Measurements from ENCODE around the gene GJA1.
A peak's percentile ranks its signal among the peaks of the same experiment; 100 is the strongest.
"Not testable (repeated sequence)": the region's sequence is repeated elsewhere in the genome, so short reads cannot be mapped to it uniquely, and the experiment has no call there.

Gene GJA1

DNA sequence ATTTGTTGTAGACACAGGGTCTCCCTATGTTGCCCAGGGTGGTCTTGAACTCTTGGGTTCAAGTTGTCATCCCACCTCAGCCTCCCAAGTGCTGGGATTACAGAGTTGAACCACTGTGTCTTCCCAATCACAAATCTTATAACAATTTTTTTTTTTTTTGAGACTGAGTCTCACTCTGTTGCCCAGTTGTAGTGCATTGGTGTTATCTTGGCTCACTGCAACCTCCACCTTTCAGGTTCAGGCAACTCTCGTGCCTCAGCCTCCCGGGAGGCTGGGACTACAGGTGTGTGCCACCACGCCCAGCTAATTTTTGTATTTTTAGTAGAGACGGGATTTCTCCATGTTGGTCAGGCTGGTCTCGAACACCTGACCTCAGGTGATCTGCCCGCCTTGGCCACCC is 3.7 kb upstream of the GJA1 start:
- not testable (repeated sequence) for H2AFZ ChIP-seq (ENCODE audit: low read length); H2BK120ac ChIP-seq (ENCODE audit: low read depth, low read length); H2BK5ac ChIP-seq (ENCODE audit: low read length); H2BK12ac ChIP-seq (ENCODE audit: low read length); H3K18ac ChIP-seq (ENCODE audit: low read length); H3K9ac ChIP-seq (ENCODE audit: low read depth, low read length, poor library complexity); H3K27me3 ChIP-seq (ENCODE audit: control insufficient read depth in 3 of 3, insufficient read depth in 3 of 3, low read depth in 1 of 3, low read length in 3 of 3); H3K23ac ChIP-seq (ENCODE audit: low read depth, low read length, poor library complexity); H2BK15ac ChIP-seq (ENCODE audit: low read length); H3K36me3 ChIP-seq (replicated peaks in 1 of 2; ENCODE audit: control insufficient read depth in 2 of 2, insufficient read depth in 2 of 2, low read length in 2 of 2); H3K79me1 ChIP-seq (ENCODE audit: low read depth, low read length); H3K4me1 ChIP-seq (ENCODE audit: control insufficient read depth in 2 of 2, insufficient read depth in 1 of 2, low read depth in 1 of 2, low read length in 2 of 2); H3K27ac ChIP-seq (replicated peaks; ENCODE audit: low read length); H2AK5ac ChIP-seq (ENCODE audit: low read depth, low read length); H3K4ac ChIP-seq (ENCODE audit: low read length); H3K14ac ChIP-seq (ENCODE audit: low read length); H3K4me3 ChIP-seq (ENCODE audit: low read length in 2 of 2); H4K8ac ChIP-seq (ENCODE audit: low read depth, low read length); H4K91ac ChIP-seq (ENCODE audit: low read depth, low read length, poor library complexity); H3K9me3 ChIP-seq (replicated peaks in 1 of 2; ENCODE audit: control insufficient read depth in 2 of 2, insufficient read depth in 1 of 2, low read depth in 1 of 2, low read length in 2 of 2); DNase-seq (ENCODE audit: low spot score); H3K4me2 ChIP-seq (ENCODE audit: insufficient read depth, low read length, poor library complexity, severe bottlenecking)
- no CpG with 5 or more reads among the region's 6 CpGs for WGBS, 2 donors (ENCODE audit: extremely low coverage in 2 of 2, insufficient read length in 2 of 2, insufficient replicate concordance in 1 of 2)

DNA sequence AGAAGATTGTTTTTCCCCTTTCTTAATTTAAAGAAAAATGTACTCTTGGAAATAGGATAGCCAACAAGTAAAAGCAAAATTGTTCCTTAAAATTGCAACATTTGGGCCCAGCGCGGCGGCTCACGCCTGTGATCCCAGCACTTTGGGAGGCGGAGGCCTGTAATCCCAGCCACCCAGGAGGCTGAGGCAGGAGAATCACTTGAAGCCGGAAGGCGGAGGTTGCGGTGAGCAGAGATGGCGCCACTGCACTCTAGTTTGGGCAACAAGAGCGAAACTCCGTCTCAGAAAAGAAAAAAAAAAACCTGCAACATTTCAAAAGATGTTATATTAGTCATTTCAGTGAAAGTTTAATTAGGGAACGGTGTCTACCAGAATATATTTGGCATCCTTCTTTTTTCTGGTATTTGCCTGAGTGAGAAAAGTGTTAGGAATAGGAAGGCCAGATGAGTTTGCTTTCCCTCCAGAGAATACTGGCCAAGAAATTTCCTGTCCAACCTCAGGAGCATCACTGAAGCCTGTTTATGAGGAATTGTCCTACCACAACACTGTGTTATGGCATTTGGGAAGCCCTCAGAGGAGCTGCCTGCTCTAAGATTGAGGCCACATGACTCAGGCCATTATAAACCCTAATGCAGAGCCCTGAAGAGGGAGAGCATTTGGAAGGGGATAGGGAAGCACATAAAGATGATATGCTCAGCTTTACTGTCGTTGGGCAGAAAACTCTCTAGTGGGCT is 1.2 kb upstream of the GJA1 start:
- Histone ChIP-seq H2BK5ac (ENCODE audit: low read length) (no peak overlapping the region), H3K14ac (ENCODE audit: low read length) (no peak overlapping the region), H2BK120ac (ENCODE audit: low read depth, low read length) (no peak overlapping the region), H2AFZ (ENCODE audit: low read length) (peak overlapping the region; percentile 32), H2AK5ac (ENCODE audit: low read depth, low read length) (no peak overlapping the region), H3K4me2 (ENCODE audit: insufficient read depth, low read length, poor library complexity, severe bottlenecking) (no peak overlapping the region), H3K4ac (ENCODE audit: low read length) (no peak overlapping the region), H4K91ac (ENCODE audit: low read depth, low read length, poor library complexity) (no peak overlapping the region), H3K4me1 (ENCODE audit: control insufficient read depth in 2 of 2, insufficient read depth in 1 of 2, low read depth in 1 of 2, low read length in 2 of 2) (peaks cover 7% of the 10 kb centered on the region in 2 donors), H3K79me1 (ENCODE audit: low read depth, low read length) (no peaks in the 10 kb centered on the region), H3K4me3 (ENCODE audit: low read length in 2 of 2) (no peak overlapping the region), H3K27ac (replicated peaks; ENCODE audit: low read length) (peak overlapping the region; percentile 59), H2BK12ac (ENCODE audit: low read length) (no peak overlapping the region), H3K18ac (ENCODE audit: low read length) (no peak overlapping the region), H3K9me3 (replicated peaks in 1 of 2; ENCODE audit: control insufficient read depth in 2 of 2, insufficient read depth in 1 of 2, low read depth in 1 of 2, low read length in 2 of 2) (no peaks in the 10 kb centered on the region), H3K23ac (ENCODE audit: low read depth, low read length, poor library complexity) (no peak overlapping the region), H3K9ac (ENCODE audit: low read depth, low read length, poor library complexity) (no peak overlapping the region), H3K36me3 (replicated peaks in 1 of 2; ENCODE audit: control insufficient read depth in 2 of 2, insufficient read depth in 2 of 2, low read length in 2 of 2) (no peaks in the 10 kb centered on the region), H3K27me3 (ENCODE audit: control insufficient read depth in 3 of 3, insufficient read depth in 3 of 3, low read depth in 1 of 3, low read length in 3 of 3) (no peaks in the 10 kb centered on the region), H4K8ac (ENCODE audit: low read depth, low read length) (no peak overlapping the region), H2BK15ac (ENCODE audit: low read length) (no peak overlapping the region)
- no peak for DNase-seq (ENCODE audit: low spot score)
- no CpG with 5 or more reads among the region's 13 CpGs for WGBS, 2 donors (ENCODE audit: extremely low coverage in 2 of 2, insufficient read length in 2 of 2, insufficient replicate concordance in 1 of 2)

DNA sequence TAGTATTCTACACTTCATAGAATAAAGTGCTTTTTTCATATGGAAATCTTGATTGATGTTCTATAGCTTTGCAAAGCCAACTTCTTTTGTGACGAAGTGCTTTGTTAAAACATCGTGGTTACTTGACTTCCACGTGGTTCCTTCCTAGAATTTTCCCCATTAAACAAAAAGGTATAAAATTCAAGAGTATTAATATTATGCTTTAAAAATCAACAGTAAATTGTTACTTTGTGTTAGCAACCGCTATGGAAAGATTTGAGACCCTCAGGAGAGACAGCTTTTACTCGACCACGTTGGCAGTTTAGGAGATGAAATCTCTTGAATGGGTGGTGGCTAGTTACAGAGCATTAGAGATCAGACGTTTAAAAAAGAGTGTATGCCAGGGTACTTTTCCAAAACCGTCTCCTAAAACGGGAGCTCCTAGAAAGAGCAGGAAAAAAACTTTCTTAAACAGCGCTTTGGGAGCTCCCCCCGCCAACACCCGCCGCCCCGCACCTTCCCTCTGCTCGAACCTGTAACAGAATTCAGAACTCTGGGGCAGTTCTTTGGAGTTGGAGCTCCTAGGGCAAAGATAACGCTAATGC is 920 bp downstream of the GJA1 start:
- Histone ChIP-seq H3K9me3 (replicated peaks in 1 of 2; ENCODE audit: control insufficient read depth in 2 of 2, insufficient read depth in 1 of 2, low read depth in 1 of 2, low read length in 2 of 2) (no peaks in the 10 kb centered on the region), H2BK5ac (ENCODE audit: low read length) (peak overlapping the region; percentile 77), H4K91ac (ENCODE audit: low read depth, low read length, poor library complexity) (no peak overlapping the region), H3K36me3 (replicated peaks in 1 of 2; ENCODE audit: control insufficient read depth in 2 of 2, insufficient read depth in 2 of 2, low read length in 2 of 2) (no peaks in the 10 kb centered on the region), H3K79me1 (ENCODE audit: low read depth, low read length) (no peaks in the 10 kb centered on the region), H4K8ac (ENCODE audit: low read depth, low read length) (no peak overlapping the region), H3K4me3 (ENCODE audit: low read length in 2 of 2) (peak overlapping the region; percentile 63 to 87), H3K27ac (replicated peaks; ENCODE audit: low read length) (peak overlapping the region; percentile 92), H3K4ac (ENCODE audit: low read length) (no peak overlapping the region), H3K18ac (ENCODE audit: low read length) (no peak overlapping the region), H2BK12ac (ENCODE audit: low read length) (no peak overlapping the region), H3K14ac (ENCODE audit: low read length) (no peak overlapping the region), H2AK5ac (ENCODE audit: low read depth, low read length) (no peak overlapping the region), H3K9ac (ENCODE audit: low read depth, low read length, poor library complexity) (no peak overlapping the region), H2AFZ (ENCODE audit: low read length) (peak overlapping the region; percentile 89), H3K27me3 (ENCODE audit: control insufficient read depth in 3 of 3, insufficient read depth in 3 of 3, low read depth in 1 of 3, low read length in 3 of 3) (no peaks in the 10 kb centered on the region), H2BK120ac (ENCODE audit: low read depth, low read length) (no peak overlapping the region), H3K4me1 (ENCODE audit: control insufficient read depth in 2 of 2, insufficient read depth in 1 of 2, low read depth in 1 of 2, low read length in 2 of 2) (peaks cover 7 to 8% of the 10 kb centered on the region in 2 donors), H3K4me2 (ENCODE audit: insufficient read depth, low read length, poor library complexity, severe bottlenecking) (peak overlapping the region; percentile 23), H3K23ac (ENCODE audit: low read depth, low read length, poor library complexity) (no peak overlapping the region), H2BK15ac (ENCODE audit: low read length) (no peak overlapping the region)
- no CpG with 5 or more reads among the region's 16 CpGs for WGBS, 2 donors (ENCODE audit: extremely low coverage in 2 of 2, insufficient read length in 2 of 2, insufficient replicate concordance in 1 of 2)
- no peak for DNase-seq (ENCODE audit: low spot score)

GRCh38 chr6:121436960-121437850 is 1.8 kb downstream of the GJA1 start:
- peak overlapping the region; percentile 92 for H3K27ac ChIP-seq (replicated peaks; ENCODE audit: low read length)
- H3K18ac ChIP-seq (ENCODE audit: low read length): peak overlapping the region; percentile 95
- H2AK5ac ChIP-seq (ENCODE audit: low read depth, low read length): no peak overlapping the region
- H3K36me3 ChIP-seq (replicated peaks in 1 of 2; ENCODE audit: control insufficient read depth in 2 of 2, insufficient read depth in 2 of 2, low read length in 2 of 2): no peaks in the 10 kb centered on the region
- H3K23ac ChIP-seq (ENCODE audit: low read depth, low read length, poor library complexity): peak overlapping the region; percentile 61
- H3K4me3 ChIP-seq (ENCODE audit: low read length in 2 of 2): peak overlapping the region; percentile 63 to 87
- H2BK120ac ChIP-seq (ENCODE audit: low read depth, low read length): no peak overlapping the region
- H3K9me3 ChIP-seq (replicated peaks in 1 of 2; ENCODE audit: control insufficient read depth in 2 of 2, insufficient read depth in 1 of 2, low read depth in 1 of 2, low read length in 2 of 2): no peaks in the 10 kb centered on the region
- H3K4me1 ChIP-seq (ENCODE audit: control insufficient read depth in 2 of 2, insufficient read depth in 1 of 2, low read depth in 1 of 2, low read length in 2 of 2): peaks cover 7 to 11% of the 10 kb centered on the region in 2 donors
- H2BK15ac ChIP-seq (ENCODE audit: low read length): no peak overlapping the region
- no peak overlapping the region for H3K14ac ChIP-seq (ENCODE audit: low read length)
- no CpG with 5 or more reads among the region's 45 CpGs for WGBS, 2 donors (ENCODE audit: extremely low coverage in 2 of 2, insufficient read length in 2 of 2, insufficient replicate concordance in 1 of 2)
- no peak overlapping the region for H3K4ac ChIP-seq (ENCODE audit: low read length)
- H4K8ac ChIP-seq (ENCODE audit: low read depth, low read length): no peak overlapping the region
- H2BK12ac ChIP-seq (ENCODE audit: low read length): no peak overlapping the region
- peak overlapping the region; percentile 73 for H3K4me2 ChIP-seq (ENCODE audit: insufficient read depth, low read length, poor library complexity, severe bottlenecking)
- no peaks in the 10 kb centered on the region for H3K27me3 ChIP-seq (ENCODE audit: control insufficient read depth in 3 of 3, insufficient read depth in 3 of 3, low read depth in 1 of 3, low read length in 3 of 3)
- H3K79me1 ChIP-seq (ENCODE audit: low read depth, low read length): no peaks in the 10 kb centered on the region
- peak overlapping the region; percentile 77 for H2BK5ac ChIP-seq (ENCODE audit: low read length)
- H4K91ac ChIP-seq (ENCODE audit: low read depth, low read length, poor library complexity): no peak overlapping the region
- DNase-seq (ENCODE audit: low spot score): no peak
- peak overlapping the region; percentile 89 for H2AFZ ChIP-seq (ENCODE audit: low read length)
- H3K9ac ChIP-seq (ENCODE audit: low read depth, low read length, poor library complexity): peak overlapping the region; percentile 82
